ENCODE measurements around the gene HNRNPR.

Gene HNRNPR

DNA sequence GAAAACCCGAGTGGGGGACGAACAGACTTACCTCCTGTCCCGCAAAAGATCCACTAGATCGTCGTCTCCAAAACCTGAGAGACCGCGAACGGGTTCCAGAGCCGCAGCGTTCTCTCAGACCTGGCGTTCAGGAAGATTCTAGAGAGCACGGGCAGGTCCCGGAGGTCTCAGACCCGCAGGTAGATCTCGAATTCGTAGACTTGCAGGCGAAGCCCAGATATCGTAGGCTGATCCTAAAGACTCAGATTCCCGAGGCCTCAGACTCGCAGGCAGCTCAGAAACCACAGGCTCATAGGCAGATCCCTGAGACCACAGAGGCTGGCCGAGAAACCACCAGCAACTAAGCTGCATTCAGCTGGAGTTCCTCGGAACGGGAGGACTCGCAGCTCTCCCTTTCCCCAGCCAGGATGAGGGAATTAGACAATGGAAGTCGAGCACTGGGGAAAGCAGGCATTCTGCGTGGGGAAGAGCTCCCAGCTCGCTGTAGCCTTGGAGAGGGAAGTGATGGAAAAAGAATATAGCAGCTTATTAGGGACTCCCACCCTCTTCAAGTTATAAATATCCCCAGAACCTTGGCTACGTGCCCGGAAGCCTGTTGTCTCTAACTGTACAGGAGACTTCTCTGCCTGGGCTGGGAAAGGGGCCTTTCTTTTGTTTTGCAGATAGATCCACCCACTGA lies 25.4 kb upstream of the HNRNPR start, which contains the start of gene ZNF436:
Gene ZNF436 (minus strand): TSS at position 502 of the 679 bp plus-strand sequence. CDS start 1,831 bp downstream, outside the sequence.
- Histone ChIP-seq H3K4me3 (ENCODE audit: low read depth in 1 of 5, low read length in 5 of 5) (peak within 1 kb of the TSS; percentile 73 to 99 (median 96)), H3K27ac (ENCODE audit: low read depth, low read length) (peak within 1 kb of the TSS; percentile 100), H3K4me1 (ENCODE audit: control insufficient read depth in 5 of 5, insufficient read depth in 5 of 5, low read length in 5 of 5) (peaks cover 21 to 63% (median 61%) of the 10 kb centered on the region in 5 donors), H3K36me3 (ENCODE audit: control insufficient read depth in 5 of 5, insufficient read depth in 5 of 5, low read length in 5 of 5) (peaks cover 13 to 23% (median 18%) of the 10 kb centered on the region in 5 donors), H3K9me3 (ENCODE audit: control insufficient read depth in 5 of 5, low read length in 5 of 5) (peaks cover 0 to 4% (median 3%) of the 10 kb centered on the region in 5 donors), H3K27me3 (ENCODE audit: control insufficient read depth in 5 of 5, insufficient read depth in 4 of 5, low read length in 5 of 5) (peaks cover 0 to 4% (median 0%) of the 10 kb centered on the region in 5 donors), H3K9ac (ENCODE audit: low read length in 5 of 5) (peak within 1 kb of the TSS; percentile 96 to 99 (median 98))

DNA sequence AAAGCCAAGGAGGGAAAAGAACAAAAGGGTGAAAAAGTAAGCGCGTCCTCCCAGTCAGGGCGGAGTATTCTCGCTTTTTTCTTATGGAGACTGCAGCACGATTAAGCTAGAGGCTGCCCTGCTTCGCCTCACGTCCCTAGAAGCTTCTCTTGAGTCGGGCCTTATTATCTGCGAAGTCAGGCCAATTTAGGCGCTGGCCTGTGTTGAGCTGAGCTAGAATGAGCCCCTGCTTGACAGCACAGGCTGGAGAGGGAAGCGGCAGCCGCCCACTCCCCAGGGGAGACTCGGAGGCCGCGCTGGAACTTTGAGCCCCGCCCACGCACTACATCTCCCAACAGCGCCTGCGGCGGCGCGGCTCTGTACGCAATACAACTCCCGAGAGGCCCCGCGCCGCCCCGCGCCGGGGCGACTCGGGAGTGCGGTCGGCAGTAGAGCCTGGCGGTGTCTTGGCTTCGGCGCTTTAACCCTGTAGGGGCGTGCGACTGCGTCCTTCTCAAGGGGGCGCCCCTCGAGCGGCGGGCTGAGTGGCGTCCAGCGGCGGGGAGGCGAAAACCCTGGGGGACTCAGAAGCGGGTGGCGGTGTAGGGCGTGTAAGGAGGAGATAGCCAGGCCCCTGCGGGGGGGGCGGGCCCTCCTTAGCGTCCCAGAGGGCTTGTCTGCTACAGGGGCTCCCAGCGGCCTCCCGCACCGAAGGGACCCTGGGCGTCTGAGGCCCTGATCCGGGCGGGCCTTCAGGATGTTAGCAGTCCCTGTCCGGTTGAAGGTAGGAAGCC lies 24.7 kb upstream of the HNRNPR start:
- Histone ChIP-seq H3K36me3 (ENCODE audit: control insufficient read depth in 5 of 5, insufficient read depth in 5 of 5, low read length in 5 of 5) (peaks cover 14 to 31% (median 23%) of the 10 kb centered on the region in 5 donors), H3K4me1 (ENCODE audit: control insufficient read depth in 5 of 5, insufficient read depth in 5 of 5, low read length in 5 of 5) (peaks cover 21 to 63% (median 61%) of the 10 kb centered on the region in 5 donors), H3K9ac (ENCODE audit: low read length in 5 of 5) (peak overlapping the region; percentile 96 to 99 (median 98))

DNA sequence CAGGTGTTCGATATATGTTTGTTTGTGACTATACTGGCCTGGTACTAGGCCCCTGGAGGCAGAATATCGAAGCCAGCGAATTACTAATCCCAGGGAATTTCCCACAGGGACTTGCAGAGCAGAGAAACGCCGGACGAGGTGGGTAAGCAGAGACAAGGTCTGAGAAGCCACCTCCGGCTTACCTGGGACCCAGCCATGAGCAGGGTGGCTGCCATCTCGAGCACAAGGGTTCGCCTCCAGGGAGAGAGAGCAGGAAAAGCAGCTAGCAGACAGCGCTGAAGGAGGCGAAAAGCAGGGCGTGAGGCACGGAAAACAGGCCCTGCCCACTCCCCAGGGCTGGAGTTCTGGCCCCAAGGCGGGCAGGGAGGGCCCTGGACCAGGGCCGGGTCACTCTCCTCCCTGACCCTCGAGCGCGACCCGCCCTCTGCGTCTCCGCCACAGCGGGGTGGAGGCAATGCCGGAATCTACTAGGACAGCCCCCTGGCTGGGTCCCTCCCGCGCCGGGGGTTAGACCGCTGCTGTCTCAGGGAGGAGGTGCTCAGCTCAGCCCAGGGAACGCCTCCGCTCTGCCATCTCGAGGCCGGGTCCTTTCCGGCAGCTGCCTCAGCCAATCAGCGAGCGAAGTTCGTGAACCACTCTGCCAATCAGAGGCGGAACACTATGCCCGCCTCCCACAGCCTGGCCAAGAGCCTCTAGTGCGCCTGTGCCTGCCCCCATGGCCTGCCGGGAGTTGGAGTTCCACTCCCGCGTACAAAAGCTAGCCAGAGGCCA lies 23.9 kb upstream of the HNRNPR start:
- peak overlapping the region; percentile 96 to 99 (median 98) for H3K9ac ChIP-seq (ENCODE audit: low read length in 5 of 5)
- peak overlapping the region; percentile 73 to 99 (median 96) for H3K4me3 ChIP-seq (ENCODE audit: low read depth in 1 of 5, low read length in 5 of 5)
- peaks cover 19 to 38% (median 31%) of the 10 kb centered on the region in 5 donors for H3K36me3 ChIP-seq (ENCODE audit: control insufficient read depth in 5 of 5, insufficient read depth in 5 of 5, low read length in 5 of 5)
- peaks cover 21 to 62% (median 56%) of the 10 kb centered on the region in 5 donors for H3K4me1 ChIP-seq (ENCODE audit: control insufficient read depth in 5 of 5, insufficient read depth in 5 of 5, low read length in 5 of 5)
- H3K9me3 ChIP-seq (ENCODE audit: control insufficient read depth in 5 of 5, low read length in 5 of 5): peaks cover under 1 to 17% (median 12%) of the 10 kb centered on the region in 5 donors
- H3K27me3 ChIP-seq (ENCODE audit: control insufficient read depth in 5 of 5, insufficient read depth in 4 of 5, low read length in 5 of 5): peaks cover 0 to 4% (median 0%) of the 10 kb centered on the region in 5 donors
- peak overlapping the region; percentile 100 for H3K27ac ChIP-seq (ENCODE audit: low read depth, low read length)

More for the DNA sequence above, 24.7 kb upstream of the HNRNPR start:
- Histone ChIP-seq H3K4me3 (ENCODE audit: low read depth in 1 of 5, low read length in 5 of 5) (peak overlapping the region; percentile 73 to 99 (median 96)), H3K27ac (ENCODE audit: low read depth, low read length) (peak overlapping the region; percentile 100), H3K27me3 (ENCODE audit: control insufficient read depth in 5 of 5, insufficient read depth in 4 of 5, low read length in 5 of 5) (peaks cover 0 to 4% (median 0%) of the 10 kb centered on the region in 5 donors), H3K9me3 (ENCODE audit: control insufficient read depth in 5 of 5, low read length in 5 of 5) (peaks cover 0 to 11% (median 5%) of the 10 kb centered on the region in 5 donors)

DNA sequence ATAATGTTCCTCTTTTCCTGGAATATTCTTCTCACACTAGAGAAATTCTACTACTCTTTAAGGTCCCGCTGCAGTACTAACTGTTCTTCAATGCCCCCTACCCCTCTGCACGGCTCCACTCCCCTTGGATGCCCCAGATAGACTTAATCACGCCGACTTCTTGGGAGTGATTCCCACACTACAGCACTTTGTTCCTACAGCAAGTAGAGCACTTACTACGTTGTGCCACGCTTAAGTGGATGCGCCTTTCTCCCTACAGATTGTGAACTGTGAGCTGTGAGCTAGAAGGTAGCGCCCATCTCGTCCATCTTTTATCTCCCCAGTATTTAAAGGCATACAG lies 23.3 kb upstream of the HNRNPR start:
- Histone ChIP-seq H3K9ac (ENCODE audit: low read length in 5 of 5) (peak overlapping the region; percentile 82 to 99 (median 98)), H3K27ac (ENCODE audit: low read depth, low read length) (peak overlapping the region; percentile 100), H3K27me3 (ENCODE audit: control insufficient read depth in 5 of 5, insufficient read depth in 4 of 5, low read length in 5 of 5) (peaks cover 0 to 7% (median 0%) of the 10 kb centered on the region in 5 donors), H3K36me3 (ENCODE audit: control insufficient read depth in 5 of 5, insufficient read depth in 5 of 5, low read length in 5 of 5) (peaks cover 25 to 44% (median 37%) of the 10 kb centered on the region in 5 donors), H3K4me1 (ENCODE audit: control insufficient read depth in 5 of 5, insufficient read depth in 5 of 5, low read length in 5 of 5) (peaks cover 24 to 58% (median 51%) of the 10 kb centered on the region in 5 donors), H3K4me3 (ENCODE audit: low read depth in 1 of 5, low read length in 5 of 5) (peak overlapping the region; percentile 73 to 98 (median 95)), H3K9me3 (ENCODE audit: control insufficient read depth in 5 of 5, low read length in 5 of 5) (peaks cover 6 to 23% (median 18%) of the 10 kb centered on the region in 5 donors)

DNA sequence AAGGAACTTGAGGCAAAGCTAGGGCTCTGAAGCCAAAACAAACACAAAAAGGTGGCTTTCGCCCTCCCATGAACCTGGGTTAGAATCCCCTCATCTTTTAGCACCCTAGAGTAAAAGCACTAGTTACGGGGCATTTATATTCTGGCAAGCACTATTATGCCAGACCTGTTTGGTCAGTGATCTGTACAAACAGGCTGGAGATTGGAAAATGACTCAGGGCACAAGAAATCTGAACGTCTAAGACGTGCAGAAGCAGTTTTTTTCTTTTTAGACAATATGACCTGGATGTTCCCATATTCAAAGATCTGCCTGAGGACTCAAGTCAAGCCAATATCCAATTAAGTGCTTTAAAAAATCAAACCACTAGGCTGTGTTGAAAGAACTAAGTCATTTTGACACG lies 22.5 kb upstream of the HNRNPR start:
- Histone ChIP-seq H3K4me1 (ENCODE audit: control insufficient read depth in 5 of 5, insufficient read depth in 5 of 5, low read length in 5 of 5) (peaks cover 31 to 49% (median 42%) of the 10 kb centered on the region in 5 donors), H3K27ac (ENCODE audit: low read depth, low read length) (peak overlapping the region; percentile 100), H3K36me3 (ENCODE audit: control insufficient read depth in 5 of 5, insufficient read depth in 5 of 5, low read length in 5 of 5) (peaks cover 31 to 52% (median 45%) of the 10 kb centered on the region in 5 donors), H3K9ac (ENCODE audit: low read length in 5 of 5) (peak overlapping the region in 2 of 5 donors; percentile 37 to 54), H3K4me3 (ENCODE audit: low read depth in 1 of 5, low read length in 5 of 5) (peak overlapping the region; percentile 29 to 98 (median 95)), H3K9me3 (ENCODE audit: control insufficient read depth in 5 of 5, low read length in 5 of 5) (peaks cover 15 to 31% (median 26%) of the 10 kb centered on the region in 5 donors), H3K27me3 (ENCODE audit: control insufficient read depth in 5 of 5, insufficient read depth in 4 of 5, low read length in 5 of 5) (peaks cover 0 to 7% (median 0%) of the 10 kb centered on the region in 5 donors)

DNA sequence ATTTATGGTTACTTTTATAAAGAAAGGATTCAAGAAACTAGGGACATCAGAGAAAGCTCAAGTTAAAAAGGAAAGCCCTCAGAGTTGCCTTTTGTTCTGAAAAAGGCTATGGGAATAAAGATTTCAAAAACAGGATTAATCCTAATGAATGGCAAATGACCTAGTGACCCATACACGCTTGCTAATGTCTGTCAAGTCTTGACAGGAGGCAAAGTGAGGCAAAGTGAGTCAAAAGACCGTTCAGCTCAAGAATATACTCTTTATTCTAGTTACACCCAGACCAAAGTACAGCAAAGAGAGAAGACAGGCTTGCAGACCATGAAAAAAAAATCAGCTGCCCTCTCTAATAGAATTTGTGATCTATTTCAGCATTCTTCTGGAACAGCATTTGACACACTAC lies 22.1 kb upstream of the HNRNPR start:
- H3K4me1 ChIP-seq (ENCODE audit: control insufficient read depth in 5 of 5, insufficient read depth in 5 of 5, low read length in 5 of 5): peaks cover 28 to 45% (median 38%) of the 10 kb centered on the region in 5 donors
- peaks cover 0 to 7% (median 0%) of the 10 kb centered on the region in 5 donors for H3K27me3 ChIP-seq (ENCODE audit: control insufficient read depth in 5 of 5, insufficient read depth in 4 of 5, low read length in 5 of 5)
- peak overlapping the region in 2 of 5 donors; percentile 48 to 98 for H3K4me3 ChIP-seq (ENCODE audit: low read depth in 1 of 5, low read length in 5 of 5)
- peak overlapping the region in 2 of 5 donors; percentile 37 to 54 for H3K9ac ChIP-seq (ENCODE audit: low read length in 5 of 5)
- H3K27ac ChIP-seq (ENCODE audit: low read depth, low read length): peak overlapping the region; percentile 100
- H3K36me3 ChIP-seq (ENCODE audit: control insufficient read depth in 5 of 5, insufficient read depth in 5 of 5, low read length in 5 of 5): peaks cover 36 to 57% (median 49%) of the 10 kb centered on the region in 5 donors
- peaks cover 19 to 36% (median 31%) of the 10 kb centered on the region in 5 donors for H3K9me3 ChIP-seq (ENCODE audit: control insufficient read depth in 5 of 5, low read length in 5 of 5)

DNA sequence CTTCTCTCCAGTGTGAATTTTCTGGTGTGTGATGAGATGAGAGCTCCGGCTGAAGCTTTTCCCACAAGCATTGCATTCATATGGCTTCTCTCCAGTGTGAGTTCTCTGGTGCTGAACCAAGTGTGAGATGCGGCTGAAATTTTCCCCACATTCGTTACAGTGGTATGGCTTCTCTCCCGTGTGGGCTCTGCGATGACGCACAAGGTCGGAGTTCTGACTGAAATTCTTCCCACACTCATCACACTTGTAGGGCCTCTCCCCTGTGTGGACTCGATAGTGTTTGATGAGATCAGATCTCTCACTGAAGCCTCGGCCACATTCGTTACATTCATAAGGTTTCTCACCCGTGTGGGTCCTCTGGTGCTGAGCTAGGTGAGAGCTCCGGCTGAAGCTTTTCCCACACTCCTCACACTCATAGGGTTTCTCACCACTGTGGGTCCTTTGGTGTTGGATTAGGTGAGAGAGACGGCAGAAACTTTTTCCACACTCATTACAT lies 18.2 kb upstream of the HNRNPR start:
- peaks cover 31 to 61% (median 49%) of the 10 kb centered on the region in 5 donors for H3K9me3 ChIP-seq (ENCODE audit: control insufficient read depth in 5 of 5, low read length in 5 of 5)
- peaks cover 12 to 23% (median 15%) of the 10 kb centered on the region in 5 donors for H3K4me1 ChIP-seq (ENCODE audit: control insufficient read depth in 5 of 5, insufficient read depth in 5 of 5, low read length in 5 of 5)
- H3K9ac ChIP-seq (ENCODE audit: low read length in 5 of 5): no peak overlapping the region
- H3K27ac ChIP-seq (ENCODE audit: low read depth, low read length): no peak overlapping the region
- peaks cover 0 to 3% (median 0%) of the 10 kb centered on the region in 5 donors for H3K27me3 ChIP-seq (ENCODE audit: control insufficient read depth in 5 of 5, insufficient read depth in 4 of 5, low read length in 5 of 5)
- H3K36me3 ChIP-seq (ENCODE audit: control insufficient read depth in 5 of 5, insufficient read depth in 5 of 5, low read length in 5 of 5): peaks cover 52 to 81% (median 69%) of the 10 kb centered on the region in 5 donors
- peak overlapping the region in 4 of 5 donors; percentile 34 to 64 (median 48) for H3K4me3 ChIP-seq (ENCODE audit: low read depth in 1 of 5, low read length in 5 of 5)

DNA sequence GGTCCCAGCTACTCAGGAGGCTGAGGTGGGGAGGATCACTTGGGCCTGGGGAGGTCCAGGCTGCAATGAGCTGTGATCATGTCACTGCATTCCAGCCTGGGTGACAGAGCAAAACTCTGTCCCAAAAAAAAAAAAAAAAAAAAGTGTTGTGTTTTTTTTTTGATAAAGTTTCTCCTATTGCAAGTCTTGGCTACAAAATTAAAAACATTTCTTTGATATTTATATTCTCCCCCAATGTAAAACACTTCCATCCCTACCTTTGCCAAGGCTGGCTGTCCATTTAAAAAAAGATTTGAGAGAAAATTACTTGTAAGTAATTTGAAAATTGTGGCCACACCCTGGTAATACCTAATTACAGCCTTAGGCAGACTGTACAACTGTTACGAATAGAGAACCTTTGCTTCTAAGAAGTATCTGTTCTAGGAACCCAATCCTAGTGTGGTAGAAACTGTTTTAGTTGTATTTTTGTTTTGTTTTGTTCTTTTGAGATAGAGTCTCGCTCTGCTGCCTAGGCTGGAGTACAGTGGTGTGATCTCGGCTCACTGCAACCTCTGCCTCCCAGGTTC lies 14.3 kb upstream of the HNRNPR start:
- Histone ChIP-seq H3K4me1 (ENCODE audit: control insufficient read depth in 5 of 5, insufficient read depth in 5 of 5, low read length in 5 of 5) (peaks cover 0 to 10% (median 7%) of the 10 kb centered on the region in 5 donors), H3K27me3 (ENCODE audit: control insufficient read depth in 5 of 5, insufficient read depth in 4 of 5, low read length in 5 of 5) (peaks cover 0 to 3% (median 0%) of the 10 kb centered on the region in 5 donors), H3K27ac (ENCODE audit: low read depth, low read length) (no peak overlapping the region), H3K9ac (ENCODE audit: low read length in 5 of 5) (no peak overlapping the region), H3K4me3 (ENCODE audit: low read depth in 1 of 5, low read length in 5 of 5) (no peak overlapping the region), H3K9me3 (ENCODE audit: control insufficient read depth in 5 of 5, low read length in 5 of 5) (peaks cover 31 to 48% (median 39%) of the 10 kb centered on the region in 5 donors), H3K36me3 (ENCODE audit: control insufficient read depth in 5 of 5, insufficient read depth in 5 of 5, low read length in 5 of 5) (peaks cover 35 to 47% (median 40%) of the 10 kb centered on the region in 5 donors)
